CD4-positive, alpha-beta T cell treated with Interleukin-2 at 100 ng/mL for 4 hours (primary cell): ENCODE results near the gene PSME1.

Experiments
- DNase-seq: peaks from one replicate; pipeline ENCODE4 v3.0.0-alpha.2; 2020; ENCODE audit warnings: low spot score

PSME1 gene

GRCh38 chr14:24130380-24130716, 5.6 kb upstream of the PSME1 start, which contains the start of gene FITM1:
Gene FITM1 (plus strand): TSS chr14:24130659. CDS start chr14:24131564, 905 bp downstream.
- DNase-seq = no peak

- no peak for DNase-seq
Measured at GRCh38 chr14:24130717-24131548, 5.1 kb upstream of the PSME1 start.

GRCh38 chr14:24131549-24131966, 4.4 kb upstream of the PSME1 start:
- DNase-seq = no peak

GRCh38 chr14:24132061-24132685, 3.8 kb upstream of the PSME1 start:
- DNase-seq = peak; percentile 14

GRCh38 chr14:24132976-24133375, 3.0 kb upstream of the PSME1 start:
- DNase-seq = no peak

- no peak for DNase-seq
Measured at GRCh38 chr14:24133735-24134134, 2.3 kb upstream of the PSME1 start.

- DNase-seq = no peak
Measured at GRCh38 chr14:24135584-24135833, 485 bp upstream of the PSME1 start.

GRCh38 chr14:24136684-24137528, 912 bp downstream of the PSME1 start:
- no peak for DNase-seq

- DNase-seq = no peak
Measured at GRCh38 chr14:24137529-24138395, 1.8 kb downstream of the PSME1 start.

- DNase-seq = no peak
Measured at GRCh38 chr14:24138396-24139271, 2.6 kb downstream of the PSME1 start.

- no peak for DNase-seq
Measured at GRCh38 chr14:24139272-24139934, 3.4 kb downstream of the PSME1 start.

- peak; percentile 100 for DNase-seq
Measured at GRCh38 chr14:24141097-24141880, 5.3 kb downstream of the PSME1 start, which contains the start of gene EMC9. Gene EMC9 (minus strand): TSS chr14:24141591. CDS start chr14:24141304, 287 bp downstream.

- no peak for DNase-seq
Measured at GRCh38 chr14:24143511-24143910, 7.5 kb downstream of the PSME1 start.

GRCh38 chr14:24144451-24144850, 8.5 kb downstream of the PSME1 start:
- no peak for DNase-seq

- DNase-seq = no peak
Measured at GRCh38 chr14:24145219-24145618, 9.2 kb downstream of the PSME1 start.

GRCh38 chr14:24145690-24146452, 9.9 kb downstream of the PSME1 start:
- no peak for DNase-seq

- DNase-seq = peak; percentile 88
Measured at GRCh38 chr14:24146453-24146977, 10.5 kb downstream of the PSME1 start, which contains the start of gene PSME2. Gene PSME2 (minus strand): TSS chr14:24146610. CDS start chr14:24146581, 29 bp downstream.
